Measurements from ENCODE around the gene ROBO3.

The ROBO3 gene

DNA sequence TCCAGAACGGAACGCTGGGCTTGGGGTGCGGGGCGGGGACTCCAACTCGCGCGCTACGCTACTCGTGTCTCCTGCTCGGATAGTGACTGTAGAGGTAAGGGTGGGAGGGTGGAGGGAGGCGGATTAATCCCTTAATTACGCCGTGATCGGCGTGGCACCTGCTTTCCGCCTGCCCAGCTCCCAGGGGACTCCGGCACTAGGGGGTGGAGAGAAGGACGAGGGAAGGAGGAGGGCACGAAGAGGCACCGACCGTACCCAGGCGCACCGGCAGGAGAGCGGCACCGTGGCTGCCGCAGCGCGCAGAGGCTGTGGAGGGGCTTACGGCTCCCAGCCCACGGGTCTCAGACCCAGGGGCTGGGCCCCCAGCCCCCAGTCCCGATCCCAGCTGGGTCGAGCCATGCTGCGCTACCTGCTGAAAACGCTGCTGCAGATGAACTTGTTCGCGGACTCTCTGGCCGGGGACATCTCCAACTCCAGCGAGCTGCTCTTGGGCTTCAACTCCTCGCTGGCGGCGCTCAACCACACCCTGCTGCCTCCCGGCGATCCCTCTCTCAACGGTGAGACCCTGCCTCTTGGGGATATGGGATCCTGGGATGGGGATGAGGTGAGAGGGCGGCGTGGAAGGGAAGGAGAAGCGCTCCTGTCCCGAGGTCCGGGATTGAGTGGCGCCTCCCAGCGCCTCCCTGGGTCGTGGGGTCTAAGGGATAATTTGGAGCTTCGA, at the start of gene ROBO3:
ROBO3 (plus strand) TSS at position 252 of the 721 bp plus-strand sequence; CDS start at position 398, 146 bp downstream.
- no peak for DNase-seq (ENCODE audit: low spot score)

- DNase-seq (ENCODE audit: low spot score), result no peak
Measured at GRCh38 chr11:124817036-124817435, 48.2 kb upstream of the ROBO3 start.

- no peak for DNase-seq (ENCODE audit: low spot score)
Measured at GRCh38 chr11:124821995-124822730, 43.1 kb upstream of the ROBO3 start.

DNA sequence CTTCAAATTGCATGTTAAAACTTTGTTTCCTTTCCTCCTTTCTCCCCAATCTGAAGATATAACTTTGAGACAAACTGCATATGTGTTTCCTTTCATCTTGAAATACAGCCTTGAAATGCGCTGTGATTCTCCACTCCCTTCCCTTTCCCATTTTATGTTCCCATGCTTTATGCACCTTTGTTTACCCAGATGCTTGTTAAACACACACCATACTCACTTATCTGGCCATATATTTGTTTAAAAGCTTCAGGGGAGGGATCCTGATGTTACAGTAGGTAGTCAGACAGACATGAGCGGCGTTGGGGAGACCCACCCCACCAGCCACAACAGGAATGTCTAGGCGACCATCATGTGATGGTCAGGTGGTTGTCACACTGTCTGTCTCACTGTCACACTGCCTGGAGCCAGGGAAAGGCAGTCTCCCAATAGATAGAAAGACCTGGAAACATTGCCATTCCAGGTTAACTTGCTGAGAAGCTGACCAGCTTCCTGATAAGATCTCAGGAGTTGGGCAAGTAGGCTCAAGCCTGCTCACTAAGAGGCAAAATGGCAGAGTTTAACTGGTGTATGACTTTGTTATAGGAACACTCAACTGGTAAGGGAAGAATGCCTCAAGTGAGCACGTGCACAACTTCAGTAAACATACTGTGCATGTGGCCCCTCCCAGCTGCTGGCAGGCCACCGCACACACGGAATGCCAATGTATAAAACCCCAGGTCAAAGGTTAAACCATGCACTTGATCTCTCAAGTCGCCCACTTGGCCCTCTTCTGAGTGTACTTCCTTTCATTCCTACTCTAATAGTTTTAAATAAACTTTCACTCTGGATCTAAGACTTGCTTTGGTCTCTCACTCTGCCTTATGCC, 41.5 kb upstream of the ROBO3 start:
- DNase-seq (ENCODE audit: low spot score), result no peak

- no peak for DNase-seq (ENCODE audit: low spot score)
Measured at GRCh38 chr11:124825876-124826275, 39.4 kb upstream of the ROBO3 start.

GRCh38 chr11:124829986-124830385, 35.2 kb upstream of the ROBO3 start:
- DNase-seq (ENCODE audit: low spot score), result no peak

DNA sequence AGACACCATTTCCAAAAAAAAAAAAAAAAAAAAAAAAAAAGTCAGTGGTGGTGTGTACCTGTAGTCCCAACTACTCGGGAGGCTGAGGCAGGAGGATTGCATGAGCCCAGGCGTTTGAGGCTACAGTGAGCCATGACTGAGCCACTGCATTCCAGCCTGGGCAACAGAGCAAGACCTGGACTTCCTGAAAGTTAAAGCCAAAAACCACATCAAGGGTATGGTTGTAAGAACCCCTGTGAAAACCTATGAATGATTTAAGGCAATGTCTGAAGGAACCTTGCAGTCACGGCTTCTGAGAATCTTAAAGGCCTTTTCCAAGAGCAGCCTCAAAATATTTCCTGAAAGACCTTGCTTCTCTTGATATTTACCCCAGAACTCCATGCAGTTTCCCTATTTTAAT, 34.5 kb upstream of the ROBO3 start:
- DNase-seq (ENCODE audit: low spot score), result no peak

DNA sequence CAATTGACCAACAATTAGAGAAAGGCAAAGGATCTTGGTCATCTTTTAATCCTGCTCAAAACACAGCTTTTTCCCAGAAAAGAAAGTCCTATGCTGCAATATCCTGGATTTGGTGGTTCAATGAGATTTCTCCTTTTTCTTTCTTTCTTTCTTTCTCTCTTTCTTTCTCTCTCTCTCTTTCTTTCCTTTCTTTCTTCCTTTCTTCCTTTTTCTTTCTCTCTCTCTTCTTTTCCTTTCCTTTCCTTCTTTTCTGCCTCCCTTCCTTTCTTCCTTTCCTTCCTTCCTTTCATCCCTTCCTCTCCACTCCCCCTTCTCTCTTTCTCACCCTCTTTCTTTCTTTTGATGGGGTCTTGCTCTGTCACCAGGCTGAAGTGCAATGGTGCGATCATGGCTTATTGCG, 33.3 kb upstream of the ROBO3 start:
- no peak for DNase-seq (ENCODE audit: low spot score)

DNA sequence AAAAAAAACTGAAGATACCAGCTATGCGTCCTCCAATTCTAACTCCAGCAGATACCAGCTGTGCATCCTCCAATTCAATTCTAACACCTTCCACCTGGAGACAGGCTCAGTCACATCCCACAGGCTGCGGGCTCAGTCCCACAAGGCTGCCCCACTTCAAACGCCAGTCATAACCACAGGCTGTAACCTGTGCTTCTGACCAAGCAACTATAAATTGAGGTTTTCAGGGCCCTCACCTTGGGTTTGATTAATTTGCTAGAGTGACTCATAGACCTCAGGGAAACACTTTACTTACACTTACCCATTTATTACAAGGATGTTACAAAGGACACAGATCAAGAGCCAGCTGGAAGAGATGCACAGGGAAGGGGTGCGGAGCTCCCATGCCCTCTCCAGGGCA, 32.7 kb upstream of the ROBO3 start:
- DNase-seq (ENCODE audit: low spot score), result no peak

DNA sequence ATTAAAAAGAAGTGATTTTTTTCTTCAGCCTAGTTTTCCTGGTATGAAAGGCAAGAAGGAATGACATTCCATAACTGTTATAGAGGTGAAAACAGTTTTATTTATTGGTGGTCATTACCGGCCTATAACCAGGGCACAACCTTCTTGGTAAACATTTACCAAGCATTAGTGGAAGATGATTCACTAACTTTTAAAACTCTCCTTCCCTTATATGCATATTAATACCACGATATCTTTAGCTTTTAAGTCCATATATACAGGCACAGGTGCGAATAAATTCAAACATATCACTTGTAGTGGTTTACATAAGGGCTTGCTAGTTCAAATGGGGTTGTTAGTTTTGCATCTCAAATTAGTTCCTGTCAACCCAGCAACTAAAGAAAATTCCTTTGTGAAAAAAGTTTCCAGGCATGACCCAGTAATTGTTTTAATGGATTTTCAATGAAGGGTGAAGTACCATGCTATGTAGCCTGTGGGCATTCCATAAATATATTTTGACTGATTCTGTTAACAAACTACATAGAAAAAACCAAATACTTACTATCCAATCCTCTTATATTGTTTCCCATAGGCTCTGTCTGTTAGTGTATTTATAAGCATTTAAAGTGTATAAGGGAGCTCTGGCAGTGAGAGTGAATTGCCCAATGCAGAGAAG, 30.6 kb upstream of the ROBO3 start:
- no peak for DNase-seq (ENCODE audit: low spot score)

DNA sequence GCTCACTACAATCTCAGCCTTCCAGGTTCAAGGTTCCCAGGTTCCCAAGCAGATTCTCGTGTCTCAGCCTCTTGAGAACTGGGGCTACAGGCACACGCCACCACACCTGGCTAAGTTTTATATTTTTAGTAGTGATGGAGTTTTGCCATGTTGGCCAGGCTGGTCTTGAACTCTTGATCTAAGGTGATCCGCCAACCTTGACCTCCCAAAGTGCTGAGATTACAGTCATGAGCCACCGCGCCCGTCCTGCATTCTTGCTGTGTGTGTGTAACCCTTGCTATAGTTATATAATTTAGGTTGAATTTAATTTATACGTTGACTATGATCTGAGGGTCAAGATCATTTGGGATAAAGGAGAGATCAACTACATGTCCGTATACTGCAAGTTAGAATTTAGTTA, 29.3 kb upstream of the ROBO3 start:
- DNase-seq (ENCODE audit: low spot score), result no peak

- peak; percentile 45 for DNase-seq (ENCODE audit: low spot score)
Measured at GRCh38 chr11:124837491-124837856, 27.8 kb upstream of the ROBO3 start.

- no peak for DNase-seq (ENCODE audit: low spot score)
Measured at GRCh38 chr11:124838805-124839127, 26.5 kb upstream of the ROBO3 start.

- peak; percentile 37 for DNase-seq (ENCODE audit: low spot score)
Measured at GRCh38 chr11:124839128-124839971, 25.9 kb upstream of the ROBO3 start.

DNA sequence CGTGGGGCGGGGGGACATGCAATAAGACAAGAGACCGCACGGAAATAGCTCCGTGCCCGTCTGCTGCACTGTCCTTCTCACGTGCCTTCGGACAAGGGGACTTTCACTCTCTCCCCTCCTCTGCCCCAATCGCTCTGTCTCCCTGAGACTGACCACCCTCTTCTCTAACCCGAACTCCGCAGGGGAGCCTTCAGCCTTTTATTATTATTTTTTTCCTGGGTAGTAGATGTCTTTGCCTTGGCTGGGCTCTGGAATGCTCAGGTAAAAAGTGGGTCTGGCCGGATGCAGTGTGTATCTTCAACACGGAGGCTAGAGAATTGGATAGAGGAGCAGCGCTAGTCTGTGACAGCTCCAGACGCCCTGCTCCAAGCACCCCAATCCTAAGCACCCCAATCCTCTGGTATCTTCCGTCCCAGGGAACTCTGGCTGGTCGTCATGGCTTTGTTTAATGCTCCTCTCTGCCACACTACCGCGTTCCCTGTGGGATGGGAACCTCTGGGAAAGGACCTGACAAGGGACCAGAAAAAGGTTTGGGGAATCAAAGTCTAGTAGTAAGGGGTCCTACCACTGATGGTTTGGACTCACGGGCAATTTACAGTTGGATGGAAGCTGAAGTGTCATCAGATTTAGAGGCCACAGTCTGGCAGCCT, 25.1 kb upstream of the ROBO3 start:
- DNase-seq (ENCODE audit: low spot score), result no peak

- no peak for DNase-seq (ENCODE audit: low spot score)
Measured at GRCh38 chr11:124840666-124841065, 24.6 kb upstream of the ROBO3 start.

- DNase-seq (ENCODE audit: low spot score), result no peak
Measured at GRCh38 chr11:124841201-124841600, 24.0 kb upstream of the ROBO3 start.

GRCh38 chr11:124841840-124842239, 23.4 kb upstream of the ROBO3 start:
- DNase-seq (ENCODE audit: low spot score), result no peak

- DNase-seq (ENCODE audit: low spot score), result no peak
Measured at GRCh38 chr11:124842305-124842704, 22.9 kb upstream of the ROBO3 start.

GRCh38 chr11:124843616-124843910, 21.7 kb upstream of the ROBO3 start:
- no peak for DNase-seq (ENCODE audit: low spot score)

DNA sequence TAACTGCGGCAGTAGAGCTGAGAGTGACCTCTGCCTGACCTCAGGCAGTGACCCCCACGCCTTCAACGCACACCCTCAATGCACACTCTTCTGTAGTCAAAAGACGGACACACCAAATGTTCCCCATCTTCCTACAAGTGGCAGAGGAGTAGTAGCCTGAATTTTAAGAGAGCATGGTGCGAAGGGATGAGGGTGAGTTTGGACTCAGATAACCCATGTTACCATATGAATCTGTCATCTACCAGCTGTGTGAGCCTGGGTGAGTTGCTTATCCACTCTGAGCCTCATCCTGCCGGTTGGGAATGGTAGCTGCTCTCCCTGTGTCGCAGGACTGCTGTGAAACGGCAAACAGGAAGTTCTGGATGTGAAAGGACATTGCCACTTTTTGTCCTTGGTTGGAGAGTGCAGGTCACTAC, 20.6 kb upstream of the ROBO3 start:
- no peak for DNase-seq (ENCODE audit: low spot score)

Measured in iPS-NIHi11 (cell line).